Measurements from ENCODE around the gene NTM. TPM values are rescaled to one million over a fixed set of nuclear protein-coding genes. Genes with fewer than 3 reads are reported as not detected.
A peak's percentile ranks its signal among the peaks of the same experiment; 100 is the strongest.

The NTM gene
- total RNA-seq, 2 donors from 2014 or later, result 0.26 to 3.6 TPM

DNA sequence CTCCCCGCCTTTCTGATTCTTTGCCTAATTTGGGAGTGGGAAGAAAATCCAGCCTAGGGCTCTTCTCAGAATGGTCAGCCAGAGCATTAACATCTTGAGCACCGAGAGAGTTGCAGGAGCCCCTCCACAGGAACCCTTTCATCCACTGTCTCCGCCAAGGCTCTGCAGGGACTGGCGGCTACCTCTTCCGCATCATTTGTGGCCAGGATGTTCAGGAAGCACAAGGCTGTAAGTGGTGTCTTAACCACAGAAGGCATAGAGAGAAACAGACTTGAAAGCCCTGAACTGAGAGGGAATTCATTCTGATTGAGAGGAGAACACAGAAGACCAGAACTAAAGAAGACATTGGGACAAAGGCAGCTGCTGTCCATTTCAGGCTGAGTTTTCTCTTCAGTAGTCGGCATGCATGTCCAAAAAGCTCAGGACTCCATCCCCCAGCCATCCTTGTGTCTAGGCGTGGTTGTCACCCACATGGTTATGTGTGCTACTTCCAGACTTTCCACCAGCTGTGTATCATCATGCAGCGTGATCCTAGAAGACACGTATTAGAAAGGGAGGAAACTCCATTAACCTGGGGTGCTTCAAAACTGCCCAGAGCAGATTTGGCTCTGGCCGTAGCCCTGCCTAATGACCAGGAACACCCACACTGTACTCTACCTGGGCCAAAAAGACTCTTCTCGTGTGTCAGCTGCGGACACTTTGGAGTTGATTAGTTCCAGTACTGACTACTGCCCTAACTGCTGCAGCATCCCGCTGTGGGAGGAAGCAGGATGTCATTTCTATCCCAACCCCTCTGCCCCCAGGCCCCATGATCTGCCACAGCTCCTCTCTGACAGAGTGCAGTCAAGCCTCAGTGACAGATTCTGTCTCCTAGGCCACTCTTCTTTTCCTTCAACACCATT is 725.1 kb downstream of the NTM start:
- ATAC-seq (no peak), DNase-seq (no peak)
- intact Hi-C loops (cut with DNase I), result no loop called here
- no peaks in the 10 kb centered on the region for H3K27me3 ChIP-seq
- H3K4me1 ChIP-seq, result no peaks in the 10 kb centered on the region
- no peaks in the 10 kb centered on the region for H3K36me3 ChIP-seq (replicated peaks in 1 of 2; ENCODE audit: insufficient read depth in 1 of 2, low read depth in 2 of 2)
- H3K27ac ChIP-seq, result no peak overlapping the region
- H3K9me3 ChIP-seq, result no peaks in the 10 kb centered on the region
- 60 to 67% methylated on average over 12 to 13 of the region's 13 CpGs for WGBS, 2 donors
- no peak for TF ChIP-seq POLR2A (IDR thresholded peaks at IDR 0.05)
- TF ChIP-seq, protein P1, sequence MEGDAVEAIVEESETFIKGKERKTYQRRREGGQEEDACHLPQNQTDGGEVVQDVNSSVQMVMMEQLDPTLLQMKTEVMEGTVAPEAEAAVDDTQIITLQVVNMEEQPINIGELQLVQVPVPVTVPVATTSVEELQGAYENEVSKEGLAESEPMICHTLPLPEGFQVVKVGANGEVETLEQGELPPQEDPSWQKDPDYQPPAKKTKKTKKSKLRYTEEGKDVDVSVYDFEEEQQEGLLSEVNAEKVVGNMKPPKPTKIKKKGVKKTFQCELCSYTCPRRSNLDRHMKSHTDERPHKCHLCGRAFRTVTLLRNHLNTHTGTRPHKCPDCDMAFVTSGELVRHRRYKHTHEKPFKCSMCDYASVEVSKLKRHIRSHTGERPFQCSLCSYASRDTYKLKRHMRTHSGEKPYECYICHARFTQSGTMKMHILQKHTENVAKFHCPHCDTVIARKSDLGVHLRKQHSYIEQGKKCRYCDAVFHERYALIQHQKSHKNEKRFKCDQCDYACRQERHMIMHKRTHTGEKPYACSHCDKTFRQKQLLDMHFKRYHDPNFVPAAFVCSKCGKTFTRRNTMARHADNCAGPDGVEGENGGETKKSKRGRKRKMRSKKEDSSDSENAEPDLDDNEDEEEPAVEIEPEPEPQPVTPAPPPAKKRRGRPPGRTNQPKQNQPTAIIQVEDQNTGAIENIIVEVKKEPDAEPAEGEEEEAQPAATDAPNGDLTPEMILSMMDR (IDR thresholded peaks at IDR 0.05), result no peak
- no peak overlapping the region for H3K4me3 ChIP-seq

DNA sequence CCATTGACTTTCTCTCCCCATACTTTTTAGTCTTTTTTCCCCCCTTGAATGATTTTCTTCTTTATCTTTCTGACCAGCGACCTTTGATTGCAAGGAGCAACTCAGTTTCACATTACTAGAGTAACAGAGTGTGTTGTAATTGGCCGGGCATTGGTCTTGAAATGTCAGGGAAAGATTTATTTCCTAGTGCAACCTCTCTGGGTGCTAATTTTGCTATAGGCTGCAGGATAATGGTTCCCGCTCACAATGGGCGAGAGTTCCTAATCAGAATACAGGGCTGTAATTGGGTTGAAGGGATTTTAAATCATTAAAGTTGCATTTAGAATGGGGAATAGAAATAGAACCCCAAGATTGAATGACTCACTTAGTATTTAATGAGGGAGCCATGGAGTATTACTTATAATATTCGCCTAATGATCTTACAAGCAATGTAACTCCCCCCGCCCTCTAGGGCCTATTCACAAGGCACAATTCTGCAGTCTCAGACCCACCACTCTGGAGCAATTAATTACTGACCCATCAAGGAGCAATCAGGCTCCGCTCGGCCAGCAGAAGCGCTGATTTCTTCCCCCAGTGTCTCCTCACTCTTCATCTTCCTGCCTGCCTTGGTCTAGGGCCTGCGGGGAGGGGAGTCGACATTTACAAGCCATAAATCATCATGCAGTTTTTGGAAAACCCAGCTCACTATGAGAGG is 725.9 kb downstream of the NTM start:
- intact Hi-C loops (cut with DNase I), result no loop called here
- Histone ChIP-seq H3K27me3 (no peaks in the 10 kb centered on the region), H3K36me3 (replicated peaks in 1 of 2; ENCODE audit: insufficient read depth in 1 of 2, low read depth in 2 of 2) (no peaks in the 10 kb centered on the region), H3K4me1 (no peaks in the 10 kb centered on the region), H3K9me3 (no peaks in the 10 kb centered on the region), H3K4me3 (no peak overlapping the region), H3K27ac (no peak overlapping the region)
- DNase-seq (no peak), ATAC-seq (no peak)
- WGBS, 2 donors, result 52 to 62% methylated on average over 11 of the region's 11 CpGs
- no peak for TF ChIP-seq POLR2A (IDR thresholded peaks at IDR 0.05)
- TF ChIP-seq, protein P1 (IDR thresholded peaks at IDR 0.05), result no peak

- Histone ChIP-seq H3K9me3 (no peaks in the 10 kb centered on the region), H3K27ac (no peak overlapping the region), H3K4me1 (no peaks in the 10 kb centered on the region), H3K36me3 (replicated peaks in 1 of 2; ENCODE audit: insufficient read depth in 1 of 2, low read depth in 2 of 2) (no peaks in the 10 kb centered on the region), H3K4me3 (no peak overlapping the region), H3K27me3 (no peaks in the 10 kb centered on the region)
- TF ChIP-seq, protein P1 (IDR thresholded peaks at IDR 0.05), result peak in 4 of 7 experiments; percentile 6 to 30 (median 16)
- TF ChIP-seq POLR2A (IDR thresholded peaks at IDR 0.05), result no peak
- no peak for ATAC-seq
- peak in 2 of 4 donors; percentile 7 to 11 for DNase-seq
- WGBS, 2 donors, result 39 to 48% methylated on average over 4 of the region's 4 CpGs
- intact Hi-C loops (cut with DNase I), result no loop called here
Measured at GRCh38 chr11:132099692-132100091, 729.3 kb downstream of the NTM start.

- no peak for TF ChIP-seq POLR2A (IDR thresholded peaks at IDR 0.05)
- TF ChIP-seq, protein P1 (IDR thresholded peaks at IDR 0.05), result no peak
- H3K4me3 ChIP-seq, result no peak overlapping the region
- no peak overlapping the region for H3K27ac ChIP-seq
- H3K36me3 ChIP-seq (replicated peaks in 1 of 2; ENCODE audit: insufficient read depth in 1 of 2, low read depth in 2 of 2), result no peaks in the 10 kb centered on the region
- 49 to 57% methylated on average over 5 of the region's 5 CpGs for whole genome bisulfite sequencing, 2 donors
- DNase-seq, result no peak
- H3K27me3 ChIP-seq, result no peaks in the 10 kb centered on the region
- no peak for ATAC-seq
- intact Hi-C loops (cut with DNase I), result no loop called here
- H3K9me3 ChIP-seq, result no peaks in the 10 kb centered on the region
- H3K4me1 ChIP-seq, result no peaks in the 10 kb centered on the region
Measured at GRCh38 chr11:132100583-132100982, 730.2 kb downstream of the NTM start.
